Endodermal cell (in vitro differentiated cells): ENCODE measurements around the gene ZNF462. TPM values are rescaled to one million over a fixed set of nuclear protein-coding genes. Genes with fewer than 3 reads are reported as not detected.
A peak's percentile ranks its signal among the peaks of the same experiment; 100 is the strongest.

Experiments
- DNase-seq: peaks from one replicate; pipeline ENCODE4 v3.0.0-alpha.2; 2017
- H3K27ac ChIP-seq: 2 replicates; pipeline ENCODE4 v1.5.1; 2013; ENCODE audit warnings: mild to moderate bottlenecking, low read depth, low read length, moderate library complexity
- H3K27me3 ChIP-seq: 2 replicates; pipeline ENCODE4 v1.6.1; 2013; ENCODE audit warnings: mild to moderate bottlenecking, low read length, moderate library complexity; ENCODE audit not compliant: insufficient read depth, control insufficient read depth, poor library complexity, severe bottlenecking
- H3K36me3 ChIP-seq: 2 replicates; pipeline ENCODE4 v1.7.0; 2013; ENCODE audit warnings: mild to moderate bottlenecking, low read length, moderate library complexity; ENCODE audit not compliant: control insufficient read depth, insufficient read depth
- H3K4me1 ChIP-seq: one replicate; pipeline ENCODE4 v1.7.0; 2013; ENCODE audit warnings: low read length; ENCODE audit not compliant: control insufficient read depth, insufficient read depth
- H3K4me3 ChIP-seq: 2 replicates; pipeline ENCODE4 v1.5.1; 2013; ENCODE audit warnings: mild to moderate bottlenecking, low read length, moderate library complexity
- H3K9ac ChIP-seq: 2 replicates; pipeline ENCODE4 v1.6.1; 2013; ENCODE audit warnings: mild to moderate bottlenecking, low read length, moderate library complexity; ENCODE audit not compliant: poor library complexity, severe bottlenecking; ENCODE audit errors: extremely low read depth
- H3K9me3 ChIP-seq: 2 replicates; pipeline ENCODE4 v1.6.1; 2013; ENCODE audit warnings: mild to moderate bottlenecking, low read length, moderate library complexity; ENCODE audit not compliant: control insufficient read depth
- H3K27ac Mint-ChIP-seq: 2 replicates; pipeline ENCODE4 v1.8.0; 2020; ENCODE audit warnings: mixed read lengths
- H3K27me3 Mint-ChIP-seq: 2 replicates; pipeline ENCODE4 v1.8.0; 2021; ENCODE audit warnings: mild to moderate bottlenecking, mixed read lengths; ENCODE audit not compliant: insufficient read depth
- H3K36me3 Mint-ChIP-seq: 2 replicates; pipeline ENCODE4 v1.8.0; 2020; ENCODE audit warnings: low read depth, mixed read lengths
- H3K4me1 Mint-ChIP-seq: 2 replicates; pipeline ENCODE4 v1.8.0; 2020; ENCODE audit warnings: mixed read lengths
- H3K4me3 Mint-ChIP-seq: 2 replicates; pipeline ENCODE4 v1.8.0; 2020; ENCODE audit warnings: mild to moderate bottlenecking, moderate library complexity, mixed read lengths
- H3K9me3 Mint-ChIP-seq: 2 replicates; pipeline ENCODE4 v1.8.0; 2020; ENCODE audit warnings: mild to moderate bottlenecking, mixed read lengths
- CTCF ChIP-seq: fragments of 200-600 bp; sonication (generic); conservative IDR thresholded peaks from 2 replicates; pipeline ENCODE4 v1.5.0; 2021; ENCODE audit warnings: antibody characterized with exemption, mild to moderate bottlenecking
- WGBS, 2 experiments: methylation state at CpG; one replicate each; pipeline versions ENCODE4 v1.1.5 to v1.1.7; 2013; ENCODE audit warnings: missing lambda C conversion rate in 2 of 2, mixed read lengths in 1 of 2; ENCODE audit not compliant: insufficient coverage in 1 of 2, insufficient read length in 1 of 2; 5-methylcytosine and 5-hydroxymethylcytosine counted together
- total RNA-seq, 2 donors: library from RNA; stranded (reverse); fragmentation: NEBNext Ultra II Directional in 1 of 2; extraction: Animal tissue kit (Norgen Biotek cat#: 25700) in 1 of 2; gene quantifications; 2 replicates in 1 of 2; 3 replicates in 1 of 2; pipeline ENCODE4 v1.2.1, GENCODE V29; 2021

Gene ZNF462
- total RNA-seq, 2 donors from 2014 or later: 68.2 to 88.4 TPM

GRCh38 chr9:106918825-106919509 lies 56.0 kb downstream of the ZNF462 start:
- Histone ChIP-seq H3K9ac (no peak overlapping the region), H3K27me3 (no peaks in the 10 kb centered on the region), H3K36me3 (peaks cover 29% of the 10 kb centered on the region), H3K27ac (no peak overlapping the region), H3K4me3 (no peak overlapping the region), H3K4me1 (peaks cover 22% of the 10 kb centered on the region), H3K9me3 (no peaks in the 10 kb centered on the region)
- TF ChIP-seq CTCF: no peak
- H3K4me1 Mint-ChIP-seq: peaks cover 42% of the 10 kb centered on the region
- WGBS, 2 experiments: 90 to 100% methylated on average over 3 to 5 of the region's 5 CpGs
- no peak for DNase-seq
- no peak overlapping the region for H3K27ac Mint-ChIP-seq
- no peak overlapping the region for H3K4me3 Mint-ChIP-seq
- peaks cover 29% of the 10 kb centered on the region for H3K36me3 Mint-ChIP-seq
- H3K27me3 Mint-ChIP-seq: no peaks in the 10 kb centered on the region
- H3K9me3 Mint-ChIP-seq: no peaks in the 10 kb centered on the region

GRCh38 chr9:106920091-106920490 lies 57.1 kb downstream of the ZNF462 start:
- H3K27ac Mint-ChIP-seq: no peak overlapping the region
- H3K27me3 ChIP-seq: no peaks in the 10 kb centered on the region
- TF ChIP-seq CTCF: no peak
- no peak for DNase-seq
- H3K27ac ChIP-seq: peak overlapping the region; percentile 97
- peaks cover 40% of the 10 kb centered on the region for H3K36me3 ChIP-seq
- H3K4me3 ChIP-seq: peak overlapping the region; percentile 72
- WGBS, 2 experiments: 96 to 97% methylated on average over 4 of the region's 4 CpGs
- no peak overlapping the region for H3K4me3 Mint-ChIP-seq
- H3K4me1 ChIP-seq: peaks cover 22% of the 10 kb centered on the region
- peaks cover 38% of the 10 kb centered on the region for H3K36me3 Mint-ChIP-seq
- H3K9me3 ChIP-seq: no peaks in the 10 kb centered on the region
- H3K9me3 Mint-ChIP-seq: no peaks in the 10 kb centered on the region
- H3K4me1 Mint-ChIP-seq: peaks cover 39% of the 10 kb centered on the region
- H3K9ac ChIP-seq: no peak overlapping the region
- H3K27me3 Mint-ChIP-seq: no peaks in the 10 kb centered on the region

GRCh38 chr9:106920701-106921283 lies 57.8 kb downstream of the ZNF462 start:
- 83 to 91% methylated on average over 3 to 4 of the region's 4 CpGs for WGBS, 2 experiments
- Mint-ChIP-seq H3K4me3 (peak overlapping the region; percentile 19), H3K27ac (peak overlapping the region; percentile 96), H3K9me3 (no peaks in the 10 kb centered on the region), H3K27me3 (no peaks in the 10 kb centered on the region), H3K36me3 (peaks cover 45% of the 10 kb centered on the region), H3K4me1 (peaks cover 32% of the 10 kb centered on the region)
- no peaks in the 10 kb centered on the region for H3K9me3 ChIP-seq
- no peak for TF ChIP-seq CTCF
- DNase-seq: no peak
- peaks cover 22% of the 10 kb centered on the region for H3K4me1 ChIP-seq
- H3K36me3 ChIP-seq: peaks cover 46% of the 10 kb centered on the region
- peak overlapping the region; percentile 39 for H3K9ac ChIP-seq
- H3K4me3 ChIP-seq: peak overlapping the region; percentile 72
- H3K27ac ChIP-seq: peak overlapping the region; percentile 97
- no peaks in the 10 kb centered on the region for H3K27me3 ChIP-seq
